HG03378 (cell line): ENCODE data around the gene ACTRT3.
"Not testable (repeated sequence)": the region's sequence is repeated elsewhere in the genome, so short reads cannot be mapped to it uniquely, and the experiment has no call there.

Source experiments
- ATAC-seq: cut with Tn5 transposase; IDR thresholded peaks from one replicate; pipeline ENCODE4 v1.9.1; 2021; ENCODE audit warnings: mild to moderate bottlenecking, moderate library complexity; ENCODE audit not compliant: unreplicated experiment

Gene ACTRT3

GRCh38 chr3:169772897-169773816 lies 3.8 kb upstream of the ACTRT3 start, which contains the start of gene MYNN:
Gene MYNN (plus strand): TSS chr3:169773396. CDS start chr3:169774296, 900 bp downstream.
- ATAC-seq: peak; percentile 84

GRCh38 chr3:169772305-169772896 lies 3.0 kb upstream of the ACTRT3 start:
- peak; percentile 15 for ATAC-seq

- peak; percentile 24 for ATAC-seq
Measured at GRCh38 chr3:169771497-169772304, 2.3 kb upstream of the ACTRT3 start.

DNA sequence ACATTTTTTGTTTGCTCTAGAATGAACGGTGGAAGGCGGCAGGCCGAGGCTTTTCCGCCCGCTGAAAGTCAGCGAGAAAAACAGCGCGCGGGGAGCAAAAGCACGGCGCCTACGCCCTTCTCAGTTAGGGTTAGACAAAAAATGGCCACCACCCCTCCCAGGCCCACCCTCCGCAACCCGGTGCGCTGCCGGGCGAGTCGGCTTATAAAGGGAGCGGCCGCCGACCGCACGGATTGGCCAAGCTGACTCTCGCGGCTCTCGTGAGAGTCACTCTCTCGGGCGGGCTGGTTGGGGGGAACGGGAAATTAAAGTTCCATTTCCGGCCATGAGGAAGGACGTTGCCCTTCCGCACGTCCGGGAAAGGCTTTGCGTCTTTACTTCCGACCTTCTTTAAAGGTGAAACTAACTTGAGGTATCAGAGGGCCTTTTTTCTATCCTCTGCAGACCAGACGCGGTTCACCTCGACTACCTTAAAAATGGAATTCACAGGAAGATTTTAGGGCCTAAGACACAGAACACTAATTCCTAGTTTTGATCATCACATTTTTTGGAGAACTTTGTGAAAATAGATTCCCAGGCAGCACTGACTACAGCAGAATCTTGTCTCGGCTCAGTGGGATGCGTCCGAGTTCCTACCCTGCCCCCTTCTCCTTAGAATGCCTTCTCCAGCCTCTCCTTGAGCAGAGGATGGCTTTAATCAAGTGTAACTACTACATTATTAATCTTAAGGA lies 4.3 kb downstream of the ACTRT3 start, which contains the start of gene TERC:
TERC (minus strand) TSS at position 179 of the 731 bp plus-strand sequence.
- peak; percentile 54 for ATAC-seq

DNA sequence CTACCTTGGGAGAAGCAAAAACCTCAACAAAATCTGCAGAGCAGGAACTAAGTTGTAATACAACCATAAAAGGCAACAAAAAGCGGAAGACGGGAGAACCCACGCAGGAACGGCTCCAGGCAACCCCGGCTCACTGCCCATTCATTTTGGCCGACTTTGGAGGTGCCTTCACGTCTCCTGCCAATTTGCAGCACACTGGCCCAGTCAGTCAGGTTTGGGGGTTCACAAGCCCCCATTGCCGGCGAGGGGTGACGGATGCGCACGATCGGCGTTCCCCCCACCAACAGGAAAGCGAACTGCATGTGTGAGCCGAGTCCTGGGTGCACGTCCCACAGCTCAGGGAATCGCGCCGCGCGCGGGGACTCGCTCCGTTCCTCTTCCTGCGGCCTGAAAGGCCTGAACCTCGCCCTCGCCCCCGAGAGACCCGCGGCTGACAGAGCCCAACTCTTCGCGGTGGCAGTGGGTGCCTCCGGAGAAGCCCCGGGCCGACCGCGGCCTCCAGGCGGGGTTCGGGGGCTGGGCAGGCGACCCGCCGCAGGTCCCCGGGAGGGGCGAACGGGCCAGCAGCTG lies 5.0 kb downstream of the ACTRT3 start:
- ATAC-seq: peak; percentile 37

GRCh38 chr3:169760479-169760878 lies 8.9 kb downstream of the ACTRT3 start:
- no peak for ATAC-seq

DNA sequence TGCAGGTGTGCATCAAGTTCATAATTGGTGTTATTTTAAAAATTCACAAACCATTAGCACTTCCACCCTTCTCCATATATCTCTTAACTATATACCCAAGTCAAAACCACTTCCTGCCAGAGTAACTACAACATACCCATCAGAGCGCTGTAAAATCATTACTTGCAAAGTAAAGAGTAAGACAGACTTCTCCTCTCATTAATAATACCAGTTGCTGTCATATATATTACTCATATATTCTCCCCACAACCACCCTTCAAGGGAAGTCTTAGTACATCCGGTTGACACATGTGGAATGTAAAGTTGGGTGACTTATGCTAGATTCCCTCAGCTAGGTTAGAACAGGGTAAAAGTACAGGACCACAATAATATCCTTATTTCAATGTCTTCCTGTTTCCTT lies 10.1 kb downstream of the ACTRT3 start:
- ATAC-seq: peak; percentile 79

- ATAC-seq: no peak
Measured at GRCh38 chr3:169758359-169758994, 10.9 kb downstream of the ACTRT3 start.

GRCh38 chr3:169755488-169755887 lies 13.9 kb downstream of the ACTRT3 start:
- ATAC-seq: no peak

- no peak for ATAC-seq
Measured at GRCh38 chr3:169754711-169755110, 14.7 kb downstream of the ACTRT3 start.

- ATAC-seq: no peak
Measured at GRCh38 chr3:169751875-169752274, 17.5 kb downstream of the ACTRT3 start.

- ATAC-seq: peak; percentile 44
Measured at GRCh38 chr3:169750665-169751064, 18.7 kb downstream of the ACTRT3 start.

DNA sequence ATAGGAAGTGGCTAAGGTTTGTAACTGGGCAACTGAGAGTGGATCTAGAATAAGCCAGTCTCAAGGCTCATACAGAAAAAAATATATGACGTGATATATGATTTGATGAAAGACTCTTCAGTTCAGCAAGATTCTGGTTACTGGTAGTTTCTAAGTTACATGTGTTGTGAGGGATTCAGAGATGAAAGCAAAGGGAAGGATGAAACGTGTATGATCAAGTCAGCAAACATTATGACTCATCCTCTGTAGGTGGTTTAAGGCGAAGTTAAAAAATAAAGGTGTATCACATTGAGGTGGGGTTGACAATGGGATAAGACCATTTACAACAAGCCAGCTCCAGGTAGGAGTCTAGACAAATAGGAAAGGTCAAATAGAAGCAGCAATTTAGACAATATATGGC lies 20.7 kb downstream of the ACTRT3 start:
- no peak for ATAC-seq

DNA sequence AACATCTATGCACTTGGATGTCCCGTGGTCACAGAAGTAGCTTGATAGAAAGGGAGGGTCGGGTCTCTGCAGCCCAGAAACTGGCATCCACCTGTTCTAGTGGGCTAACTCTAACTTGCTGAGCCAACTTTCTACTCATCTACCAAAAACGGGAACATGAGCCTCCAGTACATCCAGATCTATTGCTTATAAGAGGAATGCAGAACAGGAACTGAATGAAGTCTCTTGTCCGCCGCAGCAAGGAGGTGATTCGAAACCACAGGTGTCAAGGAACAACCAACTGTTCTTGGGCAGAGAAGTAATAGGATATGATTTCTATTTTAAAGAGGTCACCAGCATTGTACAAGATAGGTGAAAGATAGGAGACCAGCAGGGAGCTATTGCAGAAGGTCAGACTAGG lies 22.4 kb downstream of the ACTRT3 start:
- ATAC-seq: no peak

DNA sequence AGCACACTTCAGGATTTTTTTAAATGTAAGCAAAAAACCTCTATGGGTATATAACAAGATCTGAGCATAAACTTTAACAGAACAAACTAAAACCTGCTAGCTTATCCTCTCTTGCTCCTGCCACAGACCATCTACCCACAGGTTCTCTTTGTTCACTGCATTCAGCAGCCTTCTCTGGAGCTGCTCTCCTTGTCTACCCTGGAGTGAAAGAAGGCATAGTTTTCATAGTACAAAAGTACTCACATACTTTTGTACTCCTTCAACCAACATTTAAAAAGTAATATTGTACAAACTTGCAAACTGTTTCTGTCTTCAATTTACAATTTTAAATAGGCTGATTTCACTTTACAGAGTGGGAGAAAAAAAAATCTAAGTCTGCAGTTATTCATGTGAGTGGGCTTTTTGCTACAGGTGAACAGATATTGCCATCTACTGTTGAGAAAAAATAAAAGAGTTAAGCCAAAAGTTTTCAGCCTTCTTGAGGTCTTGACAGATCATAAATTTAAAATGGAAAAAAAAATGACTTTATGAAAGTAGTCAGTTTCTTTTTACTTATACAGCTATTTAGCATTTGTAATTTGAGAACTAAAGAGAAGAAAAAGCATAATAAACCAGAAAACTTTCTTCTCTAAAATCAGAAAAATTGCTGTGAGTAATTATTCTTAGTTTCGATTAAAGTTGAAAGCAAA lies 24.9 kb downstream of the ACTRT3 start:
- ATAC-seq: no peak

- no peak for ATAC-seq
Measured at GRCh38 chr3:169739067-169739466, 30.3 kb downstream of the ACTRT3 start.

- not testable (repeated sequence) for ATAC-seq
Measured at GRCh38 chr3:169731857-169732256, 37.5 kb downstream of the ACTRT3 start.

DNA sequence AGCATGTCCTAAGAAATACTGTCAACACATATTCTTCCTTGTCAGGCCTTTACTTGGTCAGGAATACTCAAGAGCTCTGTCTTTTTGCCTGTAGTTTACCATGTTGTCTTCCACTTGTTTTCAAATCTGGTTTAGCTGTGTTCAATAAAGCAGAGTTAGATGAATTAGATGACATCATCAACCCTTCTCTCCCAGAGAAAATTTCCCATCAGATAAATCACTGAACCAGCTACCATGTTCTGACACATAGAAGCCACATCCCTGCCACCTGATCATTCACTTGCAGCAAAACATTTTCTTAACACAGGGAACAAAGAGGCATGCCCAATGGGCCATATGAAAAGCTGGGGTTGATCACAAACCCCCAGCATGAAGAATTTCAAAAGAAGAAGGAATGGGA lies 46.6 kb downstream of the ACTRT3 start:
- no peak for ATAC-seq

GRCh38 chr3:169718415-169718814 lies 50.9 kb downstream of the ACTRT3 start:
- not testable (repeated sequence) for ATAC-seq
